Spleen (tissue), 7 donors: ENCODE measurements around the gene AGK.

ENCODE experiments used
- CTCF ChIP-seq, 11 experiments: fragments of 200-600 bp in 7 of 11; fragments of 450-650 bp in 4 of 11; sonication (generic) in 4 of 11; IDR thresholded peaks in 8 of 11; conservative IDR thresholded peaks in 3 of 11; 1 replicate in 7 of 11; 2 replicates in 4 of 11; pipeline versions ENCODE4 v1.4.0 to v1.8.0; 2016 to 2021; ENCODE audit warnings: antibody characterized with exemption in 11 of 11, inconsistent platforms in 4 of 11, mild to moderate bottlenecking in 1 of 11
- POLR2A ChIP-seq, 3 donors: fragments of 450-650 bp; IDR thresholded peaks; one replicate each; pipeline ENCODE4 v1.5.1; 2017; ENCODE audit warnings: antibody characterized with exemption in 3 of 3, mild to moderate bottlenecking in 1 of 3
- POLR2AphosphoS5 ChIP-seq, 3 donors: sonication (generic); formaldehyde crosslinking; IDR thresholded peaks; one replicate each; pipeline ENCODE4 v1.5.1; 2017; ENCODE audit warnings: antibody characterized with exemption in 3 of 3
- donor health status: DM: no; HTN: no; CAD: no; lungs with moderate emphysema.
- donor health status: DM: no; HTN: no; CAD: no.
- donor health status: DM: no; HTN: no; CAD: no.

DNA sequence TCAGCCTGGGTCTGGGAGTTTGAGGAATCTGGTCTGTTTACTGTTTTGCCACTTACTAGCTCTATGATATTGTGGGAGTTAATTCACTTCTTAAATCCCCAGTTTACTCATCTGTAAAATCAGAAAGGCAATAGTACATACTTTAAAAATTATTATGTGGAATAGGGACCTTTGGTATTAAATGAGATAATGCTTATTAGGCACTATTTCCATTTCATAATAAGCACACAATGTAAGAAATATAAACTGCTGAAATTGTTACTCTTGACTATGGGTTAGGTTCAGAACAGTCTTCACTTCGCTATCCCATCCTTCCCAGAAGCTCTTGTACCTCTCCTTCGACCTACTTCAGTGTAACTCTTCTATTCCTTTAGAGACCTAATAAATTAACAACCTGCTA, 47.2 kb downstream of the AGK start:
- TF ChIP-seq CTCF (IDR thresholded peaks at IDR 0.05 in 8 of 11, conservative IDR thresholded peaks at IDR 0.05 in 3 of 11) (no peak), POLR2AphosphoS5 (IDR thresholded peaks at IDR 0.05) (no peak), POLR2A (IDR thresholded peaks at IDR 0.05) (no peak)
